Measurements from ENCODE around the gene RYR2.

DNA sequence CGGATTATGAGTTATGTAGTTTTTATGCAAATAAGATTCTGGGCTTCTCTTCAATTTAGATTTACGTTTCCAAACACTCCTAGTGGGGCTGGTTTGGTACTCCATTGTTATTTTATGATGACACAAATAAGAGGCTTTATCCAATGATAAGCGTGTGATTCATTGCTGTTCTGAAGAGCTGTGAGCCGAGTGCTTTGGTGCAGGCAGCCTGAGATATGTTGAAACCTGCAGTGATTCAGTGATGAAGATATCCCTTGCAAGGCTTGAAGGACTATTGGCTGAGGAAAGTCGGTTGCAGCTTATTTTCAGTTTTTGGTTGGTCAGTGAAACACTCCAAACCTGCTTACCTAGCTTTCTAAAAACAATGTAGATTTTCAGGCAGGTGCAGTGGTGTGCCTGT lies 112.2 kb downstream of the RYR2 start:
- TF ChIP-seq, protein P1, sequence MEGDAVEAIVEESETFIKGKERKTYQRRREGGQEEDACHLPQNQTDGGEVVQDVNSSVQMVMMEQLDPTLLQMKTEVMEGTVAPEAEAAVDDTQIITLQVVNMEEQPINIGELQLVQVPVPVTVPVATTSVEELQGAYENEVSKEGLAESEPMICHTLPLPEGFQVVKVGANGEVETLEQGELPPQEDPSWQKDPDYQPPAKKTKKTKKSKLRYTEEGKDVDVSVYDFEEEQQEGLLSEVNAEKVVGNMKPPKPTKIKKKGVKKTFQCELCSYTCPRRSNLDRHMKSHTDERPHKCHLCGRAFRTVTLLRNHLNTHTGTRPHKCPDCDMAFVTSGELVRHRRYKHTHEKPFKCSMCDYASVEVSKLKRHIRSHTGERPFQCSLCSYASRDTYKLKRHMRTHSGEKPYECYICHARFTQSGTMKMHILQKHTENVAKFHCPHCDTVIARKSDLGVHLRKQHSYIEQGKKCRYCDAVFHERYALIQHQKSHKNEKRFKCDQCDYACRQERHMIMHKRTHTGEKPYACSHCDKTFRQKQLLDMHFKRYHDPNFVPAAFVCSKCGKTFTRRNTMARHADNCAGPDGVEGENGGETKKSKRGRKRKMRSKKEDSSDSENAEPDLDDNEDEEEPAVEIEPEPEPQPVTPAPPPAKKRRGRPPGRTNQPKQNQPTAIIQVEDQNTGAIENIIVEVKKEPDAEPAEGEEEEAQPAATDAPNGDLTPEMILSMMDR (IDR thresholded peaks at IDR 0.05; ENCODE audit: low read depth, low read length), result no peak
- no peak for TF ChIP-seq EZH2phosphoT487 (IDR thresholded peaks at IDR 0.05; ENCODE audit: low read depth)

All from OCI-LY3 (cell line).